BJ (cell line): ENCODE measurements around the gene TLDC2. TPM values are rescaled to one million over a fixed set of nuclear protein-coding genes. Genes with fewer than 3 reads are reported as not detected.

Source experiments
- CTCF ChIA-PET: fragments of 350-600 bp; formaldehyde crosslinking; extraction: SDS; loops from one replicate; lab custom pipeline; 2021; ENCODE audit warnings: antibody characterized with exemption, inconsistent platforms; lab: Yijun Ruan, JAX
- POLR2A ChIA-PET: fragments of 300-600 bp; sonication (Branson Sonifier 250); formaldehyde crosslinking; extraction: SDS; loops from one replicate; lab custom pipeline; 2021; ENCODE audit warnings: antibody characterized with exemption; lab: Charles Lee
- DNase-seq: peaks from one replicate; pipeline ENCODE4 v3.0.0-alpha.2; 2011; ENCODE audit warnings: low read depth
- H3K27me3 ChIP-seq: 2 replicates; pipeline ENCODE4 v1.6.0; 2011; ENCODE audit warnings: low read length; ENCODE audit not compliant: control insufficient read depth, insufficient read depth
- H3K36me3 ChIP-seq: 2 replicates; pipeline ENCODE4 v1.5.1; 2011; ENCODE audit warnings: low read length; ENCODE audit not compliant: control insufficient read depth, insufficient read depth
- H3K4me3 ChIP-seq: 2 replicates; pipeline ENCODE4 v1.5.1; 2011; ENCODE audit warnings: low read depth, mild to moderate bottlenecking, control low read depth, low read length
- CTCF ChIP-seq: IDR thresholded peaks from 2 replicates; pipeline ENCODE4 v1.5.1; 2011; ENCODE audit warnings: low read depth, mild to moderate bottlenecking, control low read depth, inconsistent platforms, low read length, moderate library complexity; ENCODE audit not compliant: insufficient read depth
- polyA plus RNA-seq: library from polyadenylated mRNA; depleted of rRNA; stranded (reverse); fragments of >200 nt; gene quantifications from 2 replicates; pipeline ENCODE4 v1.2.3, GENCODE V29; 2011

The TLDC2 gene
- polyA plus RNA-seq, 1 experiment: 0.37 TPM

GRCh38 chr20:36917240-36917639 is 41.3 kb downstream of the TLDC2 start:
- ChIA-PET POLR2A (no interaction called here), CTCF (interaction anchor here (0.9 to 1.9 kb wide), 7 partner anchors 10 to 478 kb away, joined by 3 to 5 read pairs (median 3); no protein-coding TSS in a partner anchor)
- no peak for TF ChIP-seq CTCF
- Histone ChIP-seq H3K4me3 (no peak overlapping the region), H3K27me3 (no peaks in the 10 kb centered on the region), H3K36me3 (no peaks in the 10 kb centered on the region)
- DNase-seq: no peak

DNA sequence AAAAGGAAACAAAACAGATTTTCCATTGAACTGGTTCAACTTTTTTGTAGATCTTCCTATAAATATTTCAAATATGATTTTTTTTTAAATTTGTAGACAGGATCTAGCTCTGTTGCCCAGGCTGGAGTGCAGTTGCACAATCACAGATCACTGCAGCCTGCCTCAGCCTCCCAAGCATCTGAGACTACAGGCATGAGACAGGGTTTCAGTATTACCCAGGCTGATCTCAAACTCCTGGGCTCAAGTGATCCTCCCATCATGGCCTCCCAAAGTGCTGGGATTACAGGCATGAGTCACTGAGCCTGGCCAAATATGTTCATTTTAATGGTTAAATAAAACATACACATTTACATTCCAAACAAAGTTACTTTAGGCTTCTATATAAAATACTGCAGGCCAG is 42.0 kb downstream of the TLDC2 start:
- Histone ChIP-seq H3K36me3 (no peaks in the 10 kb centered on the region), H3K27me3 (no peaks in the 10 kb centered on the region), H3K4me3 (no peak overlapping the region)
- POLR2A ChIA-PET: no interaction called here
- no peak for TF ChIP-seq CTCF
- no peak for DNase-seq
- CTCF ChIA-PET: interaction anchor here (0.9 to 2.1 kb wide), 5 partner anchors 10 to 702 kb away, joined by 3 to 5 read pairs (median 3); no protein-coding TSS in a partner anchor

DNA sequence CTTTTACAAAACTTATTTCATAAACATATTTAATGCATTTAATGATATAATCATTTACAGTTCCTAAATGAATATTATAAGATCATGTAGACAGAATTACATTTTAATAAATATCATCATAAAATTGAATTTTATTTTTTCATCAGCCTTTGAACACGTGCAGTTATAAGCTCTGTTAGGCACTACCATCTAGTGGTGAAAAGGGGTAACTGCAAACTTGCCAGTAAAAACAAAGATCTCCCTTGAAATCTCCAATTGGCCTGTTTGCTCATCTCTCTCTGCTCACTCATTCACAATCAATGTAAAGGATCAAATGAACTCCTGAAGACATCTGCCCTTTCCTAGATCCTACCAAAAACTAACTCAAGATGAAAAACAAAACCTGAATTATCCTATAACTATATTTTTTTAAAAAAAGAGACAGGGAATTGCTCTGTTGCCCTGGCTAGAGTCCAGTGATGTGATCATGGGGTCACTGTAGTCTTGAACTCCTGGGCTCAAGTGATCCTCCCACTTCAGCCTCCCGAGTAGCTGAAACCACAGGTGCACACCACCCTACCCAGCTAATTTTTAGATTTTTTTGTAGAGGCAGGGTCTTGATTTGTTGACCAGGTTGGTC is 43.9 kb downstream of the TLDC2 start:
- POLR2A ChIA-PET: interaction anchor here (0.6 kb wide), 2 partner anchors 12 to 164 kb away, joined by 3 to 15 read pairs; no protein-coding TSS in a partner anchor
- Histone ChIP-seq H3K4me3 (no peak overlapping the region), H3K36me3 (no peaks in the 10 kb centered on the region), H3K27me3 (no peaks in the 10 kb centered on the region)
- CTCF ChIA-PET: interaction anchor here (0.5 to 2.1 kb wide), 20 partner anchors 8 to 704 kb away, joined by 3 to 7 read pairs (median 3); partner anchors contain the start of gene TGIF2
- TF ChIP-seq CTCF: peak; percentile 89
- no peak for DNase-seq

DNA sequence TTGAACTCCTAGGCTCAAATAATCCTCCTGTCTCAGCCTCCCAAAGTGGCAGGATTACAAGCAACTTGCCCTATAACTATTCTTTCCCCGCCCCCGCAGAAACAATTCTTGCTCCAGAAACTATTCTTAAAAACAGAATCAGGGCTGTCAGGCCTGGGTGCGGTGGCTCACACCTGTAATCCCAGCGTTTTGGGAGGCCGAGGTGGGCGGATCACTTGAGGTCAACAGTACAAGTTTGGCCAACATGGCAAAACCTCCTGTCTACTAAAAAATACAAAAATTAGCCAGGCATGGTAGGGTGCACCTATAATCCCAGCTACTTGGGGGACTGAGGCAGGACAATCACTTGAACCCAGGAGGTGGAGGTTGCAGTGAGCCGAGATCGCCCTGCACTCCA is 44.4 kb downstream of the TLDC2 start:
- Histone ChIP-seq H3K27me3 (no peaks in the 10 kb centered on the region), H3K36me3 (no peaks in the 10 kb centered on the region), H3K4me3 (no peak overlapping the region)
- CTCF ChIA-PET: interaction anchor here (0.6 to 2.1 kb wide), 11 partner anchors 9 to 704 kb away, joined by 3 to 7 read pairs (median 4); partner anchors contain the start of gene TGIF2
- POLR2A ChIA-PET: interaction anchor here (0.6 kb wide), 1 partner anchor 12 kb away, joined by 15 read pairs; no protein-coding TSS in a partner anchor
- TF ChIP-seq CTCF: no peak
- DNase-seq: no peak

DNA sequence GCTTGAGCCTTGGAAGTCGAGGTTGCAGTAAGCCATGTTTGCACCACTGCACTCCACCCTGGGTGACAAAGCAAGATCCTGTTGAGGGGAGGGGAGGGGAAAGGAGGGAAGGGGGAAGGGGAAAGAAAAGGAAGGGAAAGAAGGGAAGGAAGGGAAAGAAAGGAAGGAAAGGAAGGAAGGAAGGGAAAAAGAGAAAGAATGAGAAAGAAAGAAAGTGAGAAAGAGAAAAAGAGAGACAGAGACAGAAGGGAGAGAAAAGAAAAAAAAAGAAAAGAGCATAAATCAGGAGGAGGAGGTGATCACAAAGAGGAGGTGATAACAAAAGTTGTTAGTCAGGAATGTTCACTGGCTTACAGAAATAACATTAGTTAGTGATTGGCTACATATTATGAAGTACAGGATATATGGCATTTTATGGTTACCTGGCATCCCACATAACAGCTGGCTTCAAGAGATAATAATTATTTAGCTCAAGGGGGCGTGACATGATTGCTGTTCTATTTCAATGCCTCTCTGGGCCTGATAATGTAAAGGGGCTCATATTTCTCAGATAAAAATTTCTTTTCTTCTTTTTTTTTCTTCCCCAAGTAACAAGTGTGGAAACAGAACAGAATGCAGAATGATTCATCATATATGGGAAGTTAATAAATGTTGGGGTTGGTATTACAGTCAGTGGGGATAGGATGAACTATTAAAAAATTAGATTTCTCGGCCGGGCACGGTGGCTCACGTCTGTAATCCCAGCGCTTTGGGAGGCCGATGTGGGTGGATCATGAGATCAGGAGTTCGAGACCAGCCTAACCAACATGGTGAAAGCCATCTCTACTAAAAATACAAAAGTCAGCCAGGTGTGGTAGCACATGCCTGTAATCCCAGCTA is 48.5 kb downstream of the TLDC2 start:
- Histone ChIP-seq H3K27me3 (no peaks in the 10 kb centered on the region), H3K4me3 (no peak overlapping the region), H3K36me3 (no peaks in the 10 kb centered on the region)
- DNase-seq: no peak
- ChIA-PET POLR2A (no interaction called here), CTCF (interaction anchor here (1.8 kb wide), 1 partner anchor 150 kb away, joined by 5 read pairs; the partner anchor contains the start of gene DSN1)
- no peak for TF ChIP-seq CTCF
